ENCODE data around the gene RHEB. TPM values are rescaled to one million over a fixed set of nuclear protein-coding genes. Genes with fewer than 3 reads are reported as not detected.

RHEB gene
- total and polyA plus RNA-seq, 2 of the 4 experiments (the other 2 are of a cell fraction), result 19.7 to 67.2 TPM

DNA sequence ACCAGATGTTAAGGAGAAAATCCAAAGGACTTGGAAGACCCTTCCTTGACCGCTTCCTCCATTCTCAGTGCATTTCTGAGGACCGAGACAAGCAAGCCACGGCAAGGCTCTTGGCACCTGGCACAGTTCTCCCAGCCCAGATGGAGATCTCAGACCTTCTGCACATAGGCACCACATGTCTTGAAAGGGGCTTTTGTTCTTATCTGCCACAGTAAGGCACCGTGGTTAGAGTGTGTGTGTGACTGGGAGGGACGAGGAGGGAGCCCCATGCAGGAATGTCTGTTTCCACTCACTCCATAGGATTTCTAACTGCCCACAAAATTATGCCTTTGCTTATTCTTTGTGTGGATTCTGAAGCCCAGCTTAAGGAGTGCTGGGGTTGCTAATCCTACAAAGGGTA lies 99.6 kb downstream of the RHEB start:
- Histone ChIP-seq H3K9me1 (ENCODE audit: insufficient read depth, low read length) (no peaks in the 10 kb centered on the region), H3K18ac (ENCODE audit: low read depth, low read length) (no peak overlapping the region), H3K14ac (replicated peaks; ENCODE audit: low read depth, low read length) (no peak overlapping the region), H2BK120ac (ENCODE audit: low read depth, low read length) (no peak overlapping the region), H2AK9ac (replicated peaks; ENCODE audit: low read depth, low read length, poor library complexity) (no peak overlapping the region), H3K79me1 (ENCODE audit: low read depth in 1 of 2, low read length in 2 of 2) (no peaks in the 10 kb centered on the region), H2BK20ac (ENCODE audit: low read depth, low read length) (no peak overlapping the region), H3K23ac (ENCODE audit: low read depth, low read length) (no peak overlapping the region), H2BK5ac (ENCODE audit: low read depth, low read length, poor library complexity, severe bottlenecking) (no peak overlapping the region), H4K20me1 (ENCODE audit: insufficient read depth, low read length) (no peaks in the 10 kb centered on the region), H3K27me3 (ENCODE audit: control insufficient read depth, insufficient read depth, low read length) (peaks cover 10% of the 10 kb centered on the region), H3K4ac (ENCODE audit: low read depth, low read length) (no peak overlapping the region), H3K4me2 (ENCODE audit: low read depth, low read length) (no peak overlapping the region), H4K8ac (ENCODE audit: low read depth in 2 of 2, low read length in 2 of 2) (no peak overlapping the region), H3K9me3 (ENCODE audit: control insufficient read depth, insufficient read depth, low read length) (peaks cover 22% of the 10 kb centered on the region), H3K36me3 (ENCODE audit: control insufficient read depth, insufficient read depth, low read length) (no peaks in the 10 kb centered on the region), H3K9ac (ENCODE audit: low read depth, low read length) (no peak overlapping the region), H3K56ac (ENCODE audit: extremely low read depth, insufficient read depth, low read length) (no peak overlapping the region), H3K4me3 (ENCODE audit: insufficient read depth, low read depth, low read length) (no peak overlapping the region), H4K5ac (ENCODE audit: low read depth, low read length) (no peak overlapping the region), H2AK5ac (ENCODE audit: low read depth, low read length) (no peak overlapping the region), H2AFZ (replicated peaks; ENCODE audit: low read length, poor library complexity) (no peak overlapping the region), H2BK15ac (ENCODE audit: low read depth, low read length) (no peak overlapping the region), H3K27ac (ENCODE audit: insufficient read depth, low read length) (no peak overlapping the region), H4K91ac (ENCODE audit: insufficient read depth, low read depth, low read length) (no peak overlapping the region), H3K4me1 (ENCODE audit: control insufficient read depth, insufficient read depth, low read length) (peaks cover 3% of the 10 kb centered on the region)
- no CpG with 5 or more reads among the region's 5 CpGs for WGBS, 2 experiments (ENCODE audit: extremely low coverage in 2 of 2, insufficient read length in 1 of 2)
- dilution Hi-C loops (cut with HindIII; ENCODE audit: low sequenced_read_pairs, unreplicated experiment), result no loop called here
- in situ Hi-C loops (cut with MboI; ENCODE audit: low sequenced_read_pairs), result no loop called here
- intact Hi-C loops (cut with micrococcal nuclease), result no loop called here
- ChIA-PET POLR2A (ENCODE audit: unreplicated experiment) (no interaction called here), CTCF (no interaction called here)
- ATAC-seq (ENCODE audit: low read depth) (no peak), DNase-seq (peak; percentile 12)
- TF ChIP-seq NFE2L2 (IDR thresholded peaks at IDR 0.05; ENCODE audit: low read depth, low read length) (no peak), RCOR1 (IDR thresholded peaks at IDR 0.05; ENCODE audit: insufficient replicate concordance, low read length) (no peak), BHLHE40 (IDR thresholded peaks at IDR 0.05; ENCODE audit: low read depth, low read length) (no peak), SMC3 (IDR thresholded peaks at IDR 0.05; ENCODE audit: low read depth, low read length) (no peak), FOS (IDR thresholded peaks at IDR 0.05; ENCODE audit: low read depth, low read length) (no peak), MXI1 (IDR thresholded peaks at IDR 0.05; ENCODE audit: borderline replicate concordance, low read depth, low read length) (no peak), CEBPB (IDR thresholded peaks at IDR 0.05; ENCODE audit: low read depth, low read length) (no peak)
- TF ChIP-seq, protein P1, sequence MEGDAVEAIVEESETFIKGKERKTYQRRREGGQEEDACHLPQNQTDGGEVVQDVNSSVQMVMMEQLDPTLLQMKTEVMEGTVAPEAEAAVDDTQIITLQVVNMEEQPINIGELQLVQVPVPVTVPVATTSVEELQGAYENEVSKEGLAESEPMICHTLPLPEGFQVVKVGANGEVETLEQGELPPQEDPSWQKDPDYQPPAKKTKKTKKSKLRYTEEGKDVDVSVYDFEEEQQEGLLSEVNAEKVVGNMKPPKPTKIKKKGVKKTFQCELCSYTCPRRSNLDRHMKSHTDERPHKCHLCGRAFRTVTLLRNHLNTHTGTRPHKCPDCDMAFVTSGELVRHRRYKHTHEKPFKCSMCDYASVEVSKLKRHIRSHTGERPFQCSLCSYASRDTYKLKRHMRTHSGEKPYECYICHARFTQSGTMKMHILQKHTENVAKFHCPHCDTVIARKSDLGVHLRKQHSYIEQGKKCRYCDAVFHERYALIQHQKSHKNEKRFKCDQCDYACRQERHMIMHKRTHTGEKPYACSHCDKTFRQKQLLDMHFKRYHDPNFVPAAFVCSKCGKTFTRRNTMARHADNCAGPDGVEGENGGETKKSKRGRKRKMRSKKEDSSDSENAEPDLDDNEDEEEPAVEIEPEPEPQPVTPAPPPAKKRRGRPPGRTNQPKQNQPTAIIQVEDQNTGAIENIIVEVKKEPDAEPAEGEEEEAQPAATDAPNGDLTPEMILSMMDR (conservative IDR thresholded peaks at IDR 0.05; ENCODE audit: low read depth, low read length), result no peak
- BruUV-seq (replicated peaks), result no TSS peak
